K562 (cell line): ENCODE data around the gene DDR1. TPM values are rescaled to one million over a fixed set of nuclear protein-coding genes. Genes with fewer than 3 reads are reported as not detected.
A peak's percentile ranks its signal among the peaks of the same experiment; 100 is the strongest.

Experiments used
- ATAC-seq: fragments of 200-7000 bp; cut with Tn5 transposase; 3 replicates; pipeline ENCODE4 v1.9.1; 2020; ENCODE audit warnings: moderate library complexity
- BruUV-seq: library from RNA; stranded (reverse); fragments of 400-500 nt; replicated peaks from 2 replicates; lab custom pipeline; 2021; lab: Mats Ljungman, UMichigan
- CTCF ChIA-PET: fragments of 300-600 bp; formaldehyde crosslinking; extraction: SDS; loops from one replicate; lab custom pipeline; 2021; ENCODE audit warnings: low intra/inter-chr PET ratio; lab: Yijun Ruan, JAX
- POLR2A ChIA-PET: fragments of 300-600, 350-650 bp; sonication (Branson Sonifier 250); formaldehyde crosslinking; extraction: SDS; loops from one replicate; lab custom pipeline; 2021; ENCODE audit warnings: antibody characterized with exemption, inconsistent platforms; lab: Yijun Ruan, JAX
- DNase-seq, 4 experiments: peaks; one replicate each; pipeline versions ENCODE4 v3.0.0 to v3.0.0-alpha.2; 2011 to 2018; ENCODE audit warnings: low spot score in 3 of 4, mixed read lengths in 3 of 4; ENCODE audit errors: extremely low read depth in 1 of 4
- FAIRE-seq: peaks from 2 replicates; lab custom pipeline; 2011; peaks lifted over from hg19 to GRCh38; lab: Jason Lieb, UNC
- H2AFZ ChIP-seq: 2 replicates; pipeline ENCODE4 v1.6.0; 2011; ENCODE audit warnings: low read depth, low read length, control low read depth, inconsistent platforms
- H3K27ac ChIP-seq: fragments of 200-600 bp; 3 replicates; pipeline ENCODE4 v1.8.0; 2011; ENCODE audit warnings: low read depth, mild to moderate bottlenecking, control low read depth, inconsistent platforms, low read length, moderate library complexity, mixed read lengths; ENCODE audit errors: extremely low read depth
- H3K27me3 ChIP-seq, 2 experiments: fragments of 300-600 bp in 1 of 2; 2 replicates in 1 of 2; 3 replicates in 1 of 2; pipeline versions ENCODE4 v1.6.0 to v1.8.0; 2011; ENCODE audit warnings: inconsistent platforms in 2 of 2, low read length in 2 of 2, mild to moderate bottlenecking in 1 of 2, mixed read lengths in 1 of 2, moderate library complexity in 1 of 2; ENCODE audit not compliant: control insufficient read depth in 2 of 2, insufficient read depth in 2 of 2
- H3K36me3 ChIP-seq: fragments of 300-600 bp; 3 replicates; pipeline ENCODE4 v1.8.0; 2011; ENCODE audit warnings: mild to moderate bottlenecking, low read length, inconsistent platforms; ENCODE audit not compliant: control insufficient read depth, insufficient read depth
- H3K4me1 ChIP-seq, 2 experiments: fragments of 200-600 bp in 1 of 2; replicated peaks in 1 of 2; 2 replicates in 1 of 2; 3 replicates in 1 of 2; pipeline versions ENCODE4 v1.5.1 to v1.8.0; 2011; ENCODE audit warnings: inconsistent platforms in 2 of 2, low read length in 2 of 2, mild to moderate bottlenecking in 1 of 2, mixed read lengths in 1 of 2, moderate library complexity in 1 of 2; ENCODE audit not compliant: control insufficient read depth in 2 of 2, insufficient read depth in 2 of 2
- H3K4me2 ChIP-seq: 2 replicates; pipeline ENCODE4 v1.6.1; 2011; ENCODE audit warnings: low read length, control low read depth, inconsistent platforms, mixed read lengths; ENCODE audit not compliant: insufficient read depth
- H3K4me3 ChIP-seq: fragments of 200-600 bp; sonication (generic), shearing (Covaris generic); 2 replicates; pipeline ENCODE4 v1.5.1; 2016; ENCODE audit warnings: control low read depth, inconsistent platforms
- H3K79me2 ChIP-seq: fragments of 200-600 bp; 3 replicates; pipeline ENCODE4 v1.8.0; 2011; ENCODE audit warnings: low read length, inconsistent platforms; ENCODE audit not compliant: control insufficient read depth, insufficient read depth
- H3K9ac ChIP-seq, 2 experiments: 2 replicates each; pipeline versions ENCODE4 v1.6.0 to v1.6.1; 2011; ENCODE audit warnings: low read depth in 2 of 2, low read length in 2 of 2, control low read depth in 1 of 2, inconsistent platforms in 1 of 2, mild to moderate bottlenecking in 1 of 2, mixed read lengths in 1 of 2; ENCODE audit not compliant: insufficient read depth in 1 of 2
- H3K9me1 ChIP-seq: one replicate; pipeline ENCODE4 v1.6.0; 2011; ENCODE audit warnings: inconsistent platforms, mild to moderate bottlenecking, low read length, moderate library complexity; ENCODE audit not compliant: control insufficient read depth, insufficient read depth
- H3K9me3 ChIP-seq: replicated peaks from 2 replicates; pipeline ENCODE4 v1.5.1; 2011; ENCODE audit warnings: low read depth, low read length, inconsistent platforms; ENCODE audit not compliant: control insufficient read depth, insufficient read depth
- H4K20me1 ChIP-seq: replicated peaks from 2 replicates; pipeline ENCODE4 v1.6.1; 2011; ENCODE audit warnings: low read length, inconsistent platforms, mixed read lengths; ENCODE audit not compliant: control insufficient read depth, insufficient read depth
- C11orf30 ChIP-seq: fragments of 450-650 bp; IDR thresholded peaks from 2 replicates; pipeline ENCODE4 v1.6.1; 2016; ENCODE audit warnings: low read depth, mild to moderate bottlenecking
- CXXC5 ChIP-seq: fragments of 250-450 bp; sonication (Bioruptor Pico); IDR thresholded peaks from 2 replicates; pipeline ENCODE4 v1.8.0; 2022; ENCODE audit warnings: inconsistent platforms, mild to moderate bottlenecking, moderate library complexity
- DLX4 ChIP-seq: fragments of 250-450 bp; sonication (Bioruptor Pico); IDR thresholded peaks from 2 replicates; pipeline ENCODE4 v1.6.1; 2021; ENCODE audit warnings: mild to moderate bottlenecking
- MCM2 ChIP-seq: fragments of 450-650 bp; IDR thresholded peaks from 2 replicates; pipeline ENCODE4 v1.6.1; 2017; ENCODE audit warnings: low read depth, mild to moderate bottlenecking
- MYBL2 ChIP-seq, 2 experiments: fragments of 450-650 bp in 1 of 2; sonication (generic) in 1 of 2; formaldehyde crosslinking in 1 of 2; IDR thresholded peaks; 2 replicates each; pipeline versions ENCODE4 v1.6.1 to v1.8.1; 2017 to 2022; ENCODE audit warnings: borderline replicate concordance in 1 of 2, inconsistent platforms in 1 of 2, low read depth in 1 of 2, mild to moderate bottlenecking in 1 of 2, missing genetic modification reagents in 1 of 2, moderate library complexity in 1 of 2
- NFE2 ChIP-seq: IDR thresholded peaks from 2 replicates; pipeline ENCODE4 v1.6.1; 2014; ENCODE audit warnings: antibody characterized with exemption, low read depth
- SMARCA4 ChIP-seq: fragments of 450-650 bp; IDR thresholded peaks from 2 replicates; pipeline ENCODE4 v1.6.1; 2016
- ZBTB11 ChIP-seq, 3 experiments: fragments of 200-800 bp in 1 of 3; fragments of 250-450 bp in 1 of 3; fragments of 450-650 bp in 1 of 3; sonication (Bioruptor Pico) in 1 of 3; sonication (Bioruptor generic) in 1 of 3; formaldehyde crosslinking in 1 of 3; IDR thresholded peaks; 2 replicates each; pipeline versions ENCODE4 v1.6.1 to v1.8.0; 2016 to 2022; ENCODE audit warnings: mild to moderate bottlenecking in 2 of 3, missing genetic modification characterization in 2 of 3, missing compliant biosample characterization in 1 of 3, moderate library complexity in 1 of 3
- ZNF316 ChIP-seq: fragments of 450-650 bp; IDR thresholded peaks from 2 replicates; pipeline ENCODE4 v1.6.1; 2016
- WGBS: fragments of 100-300 bp; shearing (Covaris generic); methylation state at CpG from one replicate; pipeline ENCODE4 v1.1.6; 2016; ENCODE audit warnings: low coverage, mixed read lengths; ENCODE audit not compliant: insufficient coverage; ENCODE audit errors: missing lambda C conversion rate; 5-methylcytosine and 5-hydroxymethylcytosine counted together
- in situ Hi-C: fragments of 300-500 bp; cut with MboI; formaldehyde crosslinking; loops from 4 replicates; pipeline ENCODE4 v1.15.0; 2018; ENCODE audit warnings: inconsistent platforms, mixed read lengths
- intact Hi-C: fragments of 100-400 bp; cut with micrococcal nuclease; formaldehyde crosslinking; loops from 2 replicates; pipeline ENCODE4 v1.14.2; 2022
- polyA plus RNA-seq, 8 experiments: library from polyadenylated mRNA; depleted of rRNA in 4 of 8; stranded (reverse) in 5 of 8; unstranded in 3 of 8; fragments of >200 nt; fragmentation: Nextera tagmentation in 2 of 8; fragmentation: Illumina TruSeq in 1 of 8; extraction: Ambion mirVana in 2 of 8; extraction: Trizol in 1 of 8; gene quantifications; 2 replicates each; pipeline versions ENCODE4 v1.2.1 to v1.2.3, GENCODE V29; 2011 to 2014; ENCODE audit warnings: inconsistent platforms in 1 of 8, missing spikeins in 1 of 8
- total RNA-seq, 7 experiments: library from RNA; depleted of rRNA in 6 of 7; stranded (reverse); fragments of >200 nt in 6 of 7; fragmentation: Illumina TruSeq in 2 of 7; extraction: Trizol in 2 of 7; gene quantifications; 2 replicates each; pipeline versions ENCODE4 v1.2.1 to v1.2.3, GENCODE V29; 2011 to 2021; ENCODE audit warnings: low replicate concordance in 1 of 7

DDR1 gene
- total and polyA plus RNA-seq, 9 of the 15 experiments (the other 6 are each of a cell fraction or from before 2014, with no cell fraction given), result 1.4 to 44.6 (median 12.2) TPM

GRCh38 chr6:30840935-30841643 lies 43.2 kb upstream of the DDR1 start:
- FAIRE-seq, result peak; percentile 56
- TF ChIP-seq ZNF316, result peak; percentile 58
- TF ChIP-seq MCM2, result no peak
- TF ChIP-seq NFE2, result peak; percentile 36; the same call in 1 of the 2 replicates
- TF ChIP-seq C11orf30, result peak; percentile 38
- TF ChIP-seq CXXC5 (CRISPR knock-in tag), result 0 out of 2 replicates have a peak, but pooled peaks have one; percentile 18
- TF ChIP-seq ZBTB11 (CRISPR knock-in tag; IDR thresholded peaks at IDR 0.05), result no peak
- TF ChIP-seq DLX4 (CRISPR knock-in tag), result no peak
- 0 out of 2 replicates have a peak, but pooled peaks have one; percentile 27 for TF ChIP-seq SMARCA4
- no peak for TF ChIP-seq MYBL2 (IDR thresholded peaks at IDR 0.05; ENCODE audit: low read depth)
- no peak for TF ChIP-seq MYBL2 (CRISPR knock-in tag; IDR thresholded peaks at IDR 0.05; ENCODE audit: borderline replicate concordance)

More at GRCh38 chr6:30840935-30841643, 43.2 kb upstream of the DDR1 start:
- Histone ChIP-seq H3K9me1 (peaks cover 4% of the 10 kb centered on the region), H3K4me3 (no peak overlapping the region), H3K4me1 (peaks cover 27 to 36% of the 10 kb centered on the region in 2 experiments; a peak in 3 of 5 replicates), H3K27ac (no peak overlapping the region), H3K27me3 (no peaks in the 10 kb centered on the region), H3K79me2 (no peaks in the 10 kb centered on the region), H2AFZ (peak overlapping the region; percentile 80), H3K9ac (peak overlapping the region in 1 of 2 experiments; percentile 18; a peak in 1 of 4 replicates), H4K20me1 (no peaks in the 10 kb centered on the region), H3K9me3 (peaks cover 2% of the 10 kb centered on the region; the same call in 1 of the 2 replicates), H3K36me3 (no peaks in the 10 kb centered on the region), H3K4me2 (peak overlapping the region; percentile 15; the same call in 1 of the 2 replicates)
- in situ Hi-C loops, result no loop called here
- DNase-seq (no peak), ATAC-seq (peak; percentile 20; the same call in 2 of the 3 replicates)
- intact Hi-C loops, result no loop called here
- BruUV-seq, result no TSS peak
- POLR2A ChIA-PET, result interaction anchor here (0.6 to 2.3 kb wide), 14 partner anchors 7 to 293 kb away, joined by 3 to 8 read pairs (median 3); partner anchors contain the start of genes DDR1 and NRM
- WGBS, result 52% methylated on average over 4 of the region's 4 CpGs
- CTCF ChIA-PET, result no interaction called here
